ENCODE measurements around the gene HHAT.

HHAT gene

DNA sequence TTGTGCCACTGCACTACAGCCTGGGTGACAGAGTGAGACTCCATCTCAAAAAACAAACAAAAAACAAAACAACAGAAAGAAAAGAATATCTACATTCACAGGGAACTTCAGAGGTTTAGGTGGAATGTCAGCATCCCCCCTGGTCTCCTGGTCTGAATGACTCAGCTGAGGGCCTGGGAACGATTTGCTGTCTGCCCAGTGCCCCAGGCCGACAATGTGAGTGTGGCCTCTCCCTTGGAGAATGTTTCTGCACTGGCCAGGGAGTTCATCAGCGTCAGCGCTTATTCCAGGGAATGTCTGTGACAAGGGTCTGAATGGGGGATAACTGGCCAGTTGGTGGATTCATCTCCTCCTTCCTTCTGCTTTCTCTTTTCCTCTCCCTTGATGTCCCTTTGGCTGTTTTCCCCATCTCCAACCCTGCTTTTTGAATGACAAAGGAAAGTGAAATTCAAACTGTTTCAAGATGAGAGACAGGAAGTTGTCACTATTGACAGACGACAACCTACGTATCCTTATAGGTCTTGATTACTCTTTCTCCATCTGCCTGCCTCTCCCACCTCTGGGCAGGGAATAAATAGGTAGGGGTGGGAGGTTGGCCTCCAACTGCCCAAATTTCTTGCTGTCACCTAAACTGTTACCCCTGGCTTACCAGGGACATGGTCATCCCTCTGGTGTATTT, 213.1 kb downstream of the HHAT start:
- DNase-seq (ENCODE audit: low read depth) = no peak
- H3K4me3 ChIP-seq (ENCODE audit: low read length) = no peak overlapping the region
- TF ChIP-seq CTCF (conservative IDR thresholded peaks at IDR 0.05; ENCODE audit: low read depth, low read length) = no peak

GRCh38 chr1:210551899-210552298, 223.2 kb downstream of the HHAT start:
- no peak for TF ChIP-seq CTCF (conservative IDR thresholded peaks at IDR 0.05; ENCODE audit: low read depth, low read length)
- H3K4me3 ChIP-seq (ENCODE audit: low read length) = no peak overlapping the region

GRCh38 chr1:210553711-210554110, 225.0 kb downstream of the HHAT start:
- DNase-seq (ENCODE audit: low read depth) = no peak
- H3K4me3 ChIP-seq (ENCODE audit: low read length) = no peak overlapping the region
- no peak for TF ChIP-seq CTCF (conservative IDR thresholded peaks at IDR 0.05; ENCODE audit: low read depth, low read length)

More at GRCh38 chr1:210551899-210552298, 223.2 kb downstream of the HHAT start:
- no peak for DNase-seq (ENCODE audit: low read depth)

- no peak overlapping the region for H3K4me3 ChIP-seq (ENCODE audit: low read length)
- no peak for TF ChIP-seq CTCF (conservative IDR thresholded peaks at IDR 0.05; ENCODE audit: low read depth, low read length)
Measured at GRCh38 chr1:210554382-210554781, 225.7 kb downstream of the HHAT start.

GRCh38 chr1:210556475-210556874, 227.8 kb downstream of the HHAT start:
- no peak for DNase-seq (ENCODE audit: low read depth)
- H3K4me3 ChIP-seq (ENCODE audit: low read length) = no peak overlapping the region
- no peak for TF ChIP-seq CTCF (conservative IDR thresholded peaks at IDR 0.05; ENCODE audit: low read depth, low read length)

More at GRCh38 chr1:210554382-210554781, 225.7 kb downstream of the HHAT start:
- no peak for DNase-seq (ENCODE audit: low read depth)

DNA sequence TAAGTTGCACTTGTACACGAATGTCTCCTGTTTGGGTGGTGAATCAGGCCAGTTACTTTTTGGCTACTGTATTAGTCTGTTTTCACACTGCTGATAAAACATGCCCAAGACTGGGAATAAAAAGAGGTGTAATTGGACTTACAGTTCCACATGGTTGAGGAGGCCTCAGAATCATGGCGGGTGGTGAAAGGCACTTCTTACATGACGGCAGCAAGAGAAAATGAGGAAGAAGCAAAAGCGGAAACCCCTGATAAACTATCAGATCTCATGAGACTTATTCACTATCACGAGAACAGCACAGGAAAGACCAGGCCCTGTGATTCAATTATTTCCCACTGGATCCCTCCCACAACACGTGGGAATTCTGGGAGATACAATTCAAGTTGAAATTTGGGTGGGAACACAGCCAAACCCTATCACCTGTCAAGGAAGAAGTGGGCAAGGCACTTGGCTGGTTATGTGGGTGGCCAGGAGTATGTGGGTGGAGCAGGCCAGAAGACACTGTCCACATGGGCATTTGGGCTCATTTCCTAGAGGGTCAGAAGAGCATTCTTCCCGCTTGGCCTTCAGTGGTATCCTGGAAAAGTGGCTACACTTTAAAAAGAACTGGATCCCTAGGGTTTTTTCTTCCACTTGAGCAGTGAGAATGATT, 228.8 kb downstream of the HHAT start:
- no peak for TF ChIP-seq CTCF (conservative IDR thresholded peaks at IDR 0.05; ENCODE audit: low read depth, low read length)
- H3K4me3 ChIP-seq (ENCODE audit: low read length) = no peak overlapping the region
- no peak for DNase-seq (ENCODE audit: low read depth)

DNA sequence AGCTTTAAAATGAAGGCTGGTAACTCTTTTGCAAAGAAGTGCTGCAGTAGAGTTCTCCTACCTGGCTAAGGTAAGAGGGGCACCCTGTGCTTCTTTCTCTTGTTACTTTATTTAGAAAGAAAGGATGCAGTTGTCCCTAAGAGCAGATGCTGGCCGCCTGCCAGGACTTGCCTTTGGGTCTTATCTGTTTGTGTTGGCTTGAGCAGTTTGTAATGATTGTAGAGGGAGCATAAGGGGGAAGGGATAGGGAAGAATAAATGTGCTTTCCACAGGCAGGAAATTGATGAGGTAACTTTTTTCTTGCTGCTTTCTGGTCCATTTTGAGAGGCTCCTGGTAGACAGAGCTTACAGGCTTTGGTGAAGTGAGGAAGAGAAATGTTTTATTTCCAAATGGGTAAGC, 229.6 kb downstream of the HHAT start:
- TF ChIP-seq CTCF (conservative IDR thresholded peaks at IDR 0.05; ENCODE audit: low read depth, low read length) = no peak
- DNase-seq (ENCODE audit: low read depth) = no peak
- H3K4me3 ChIP-seq (ENCODE audit: low read length) = no peak overlapping the region

Data from retinal pigment epithelial cell (primary cell).